Mesenchymal stem cell (in vitro differentiated cells and primary cell): Measurements from ENCODE around the gene GPC3.

Source experiments
- DNase-seq: peaks from one replicate; pipeline ENCODE4 v3.0.0-alpha.2; 2013
- H2AFZ ChIP-seq: one replicate; pipeline ENCODE4 v1.6.1; 2013; ENCODE audit warnings: low read depth, mild to moderate bottlenecking, control low read depth, inconsistent platforms, low read length, moderate library complexity
- H2AK5ac ChIP-seq: 2 replicates; pipeline ENCODE4 v1.6.1; 2013; ENCODE audit warnings: low read length, moderate library complexity, mild to moderate bottlenecking, inconsistent platforms; ENCODE audit not compliant: severe bottlenecking
- H2BK120ac ChIP-seq: one replicate; pipeline ENCODE4 v1.6.1; 2013; ENCODE audit warnings: low read depth, mild to moderate bottlenecking, inconsistent platforms, low read length, moderate library complexity
- H2BK12ac ChIP-seq, 2 experiments: one replicate each; pipeline ENCODE4 v1.6.1; 2013; ENCODE audit warnings: inconsistent platforms in 2 of 2, low read length in 2 of 2, mild to moderate bottlenecking in 2 of 2, moderate library complexity in 2 of 2, control low read depth in 1 of 2
- H2BK15ac ChIP-seq: one replicate; pipeline ENCODE4 v1.6.1; 2013; ENCODE audit warnings: mild to moderate bottlenecking, low read depth, inconsistent platforms; ENCODE audit not compliant: poor library complexity, severe bottlenecking
- H2BK5ac ChIP-seq: 2 replicates; pipeline ENCODE4 v1.6.1; 2013; ENCODE audit warnings: low read depth, mild to moderate bottlenecking, low read length, control low read depth, inconsistent platforms; ENCODE audit not compliant: poor library complexity, severe bottlenecking
- H3K14ac ChIP-seq, 2 experiments: one replicate each; pipeline ENCODE4 v1.6.1; 2013; ENCODE audit warnings: inconsistent platforms in 2 of 2, low read length in 2 of 2, control low read depth in 1 of 2, mild to moderate bottlenecking in 1 of 2, moderate library complexity in 1 of 2
- H3K18ac ChIP-seq, 2 experiments: one replicate each; pipeline ENCODE4 v1.6.1; 2013; ENCODE audit warnings: inconsistent platforms in 2 of 2, low read length in 2 of 2, control low read depth in 1 of 2, low read depth in 1 of 2, mild to moderate bottlenecking in 1 of 2
- H3K23ac ChIP-seq, 2 experiments: one replicate each; pipeline ENCODE4 v1.6.1; 2013; ENCODE audit warnings: inconsistent platforms in 2 of 2, low read length in 2 of 2, mild to moderate bottlenecking in 2 of 2, moderate library complexity in 2 of 2, control low read depth in 1 of 2
- H3K27ac ChIP-seq: 2 replicates; pipeline ENCODE4 v1.5.1; 2013; ENCODE audit warnings: mild to moderate bottlenecking, moderate library complexity, low read length, control low read depth, inconsistent platforms; ENCODE audit not compliant: poor library complexity, severe bottlenecking
- H3K27me3 ChIP-seq, 2 experiments: 2 replicates each; pipeline versions ENCODE4 v1.6.1 to v1.7.0; 2013; ENCODE audit warnings: low read length in 2 of 2, mild to moderate bottlenecking in 2 of 2, moderate library complexity in 2 of 2, control low read depth in 1 of 2, inconsistent platforms in 1 of 2; ENCODE audit not compliant: control insufficient read depth in 1 of 2, insufficient read depth in 1 of 2
- H3K36me3 ChIP-seq, 2 experiments: 2 replicates each; pipeline versions ENCODE4 v1.6.1 to v1.7.0; 2013; ENCODE audit warnings: low read length in 2 of 2, control low read depth in 1 of 2, inconsistent platforms in 1 of 2, low read depth in 1 of 2, mild to moderate bottlenecking in 1 of 2; ENCODE audit not compliant: insufficient read depth in 2 of 2, control insufficient read depth in 1 of 2
- H3K4ac ChIP-seq, 2 experiments: one replicate each; pipeline ENCODE4 v1.6.1; 2013; ENCODE audit warnings: inconsistent platforms in 2 of 2, low read length in 2 of 2, mild to moderate bottlenecking in 2 of 2, moderate library complexity in 2 of 2, control low read depth in 1 of 2, low read depth in 1 of 2
- H3K4me1 ChIP-seq: 2 replicates; pipeline ENCODE4 v1.6.1; 2013; ENCODE audit warnings: low read depth, low read length, control low read depth; ENCODE audit not compliant: control insufficient read depth, insufficient read depth
- H3K4me2 ChIP-seq: 2 replicates; pipeline ENCODE4 v1.6.1; 2013; ENCODE audit warnings: low read length, mild to moderate bottlenecking, inconsistent platforms; ENCODE audit not compliant: poor library complexity, severe bottlenecking
- H3K4me3 ChIP-seq, 2 experiments: 2 replicates each; pipeline versions ENCODE4 v1.5.1 to v1.7.0; 2013; ENCODE audit warnings: low read length in 2 of 2, mild to moderate bottlenecking in 2 of 2, control low read depth in 1 of 2, low read depth in 1 of 2; ENCODE audit not compliant: insufficient read depth in 1 of 2
- H3K79me1 ChIP-seq: replicated peaks from 2 replicates; pipeline ENCODE4 v1.6.1; 2013; ENCODE audit warnings: mild to moderate bottlenecking, control low read depth, low read length, inconsistent platforms; ENCODE audit not compliant: poor library complexity, severe bottlenecking
- H3K9ac ChIP-seq: 2 replicates; pipeline ENCODE4 v1.7.0; 2013; ENCODE audit warnings: mild to moderate bottlenecking, low read length, moderate library complexity
- H3K9me3 ChIP-seq: 2 replicates; pipeline ENCODE4 v1.7.0; 2013; ENCODE audit warnings: mild to moderate bottlenecking, low read length; ENCODE audit not compliant: control insufficient read depth
- H4K8ac ChIP-seq: one replicate; pipeline ENCODE4 v1.6.1; 2013; ENCODE audit warnings: inconsistent platforms, mild to moderate bottlenecking, low read length, moderate library complexity
- H4K91ac ChIP-seq: one replicate; pipeline ENCODE4 v1.6.1; 2013; ENCODE audit warnings: mild to moderate bottlenecking, low read length, inconsistent platforms
- WGBS: methylation state at CpG from one replicate; pipeline ENCODE4 v1.1.7; 2013; ENCODE audit warnings: mixed read lengths; 5-methylcytosine and 5-hydroxymethylcytosine counted together

Gene GPC3

GRCh38 chrX:133746593-133746992, 238.8 kb downstream of the GPC3 start:
- no peak overlapping the region for H2BK120ac ChIP-seq
- WGBS = no CpG with 5 or more reads among the region's 1 CpG

GRCh38 chrX:133745349-133745748, 240.0 kb downstream of the GPC3 start:
- Histone ChIP-seq H2AK5ac (no peak overlapping the region), H3K9me3 (no peaks in the 10 kb centered on the region), H3K18ac (no peak overlapping the region), H3K27ac (no peak overlapping the region), H3K4me2 (no peak overlapping the region), H2BK5ac (no peak overlapping the region), H3K4ac (no peak overlapping the region), H3K27me3 (peaks cover 0 to 21% of the 10 kb centered on the region in 2 experiments), H3K23ac (no peak overlapping the region), H2BK15ac (no peak overlapping the region), H3K4me1 (no peaks in the 10 kb centered on the region), H3K79me1 (no peaks in the 10 kb centered on the region), H2BK120ac (no peak overlapping the region), H4K91ac (no peak overlapping the region), H3K9ac (no peak overlapping the region), H3K36me3 (no peaks in the 10 kb centered on the region), H3K4me3 (no peak overlapping the region), H4K8ac (no peak overlapping the region), H3K14ac (no peak overlapping the region), H2AFZ (no peak overlapping the region), H2BK12ac (no peak overlapping the region)
- DNase-seq = no peak

More at GRCh38 chrX:133746593-133746992, 238.8 kb downstream of the GPC3 start:
- H2AFZ ChIP-seq = no peak overlapping the region
- H3K9me3 ChIP-seq = no peaks in the 10 kb centered on the region
- H3K36me3 ChIP-seq = no peaks in the 10 kb centered on the region
- H3K27me3 ChIP-seq = peaks cover 0 to 21% of the 10 kb centered on the region in 2 experiments
- no peak overlapping the region for H3K27ac ChIP-seq
- no peak overlapping the region for H3K4me2 ChIP-seq
- no peak overlapping the region for H3K9ac ChIP-seq
- H2BK12ac ChIP-seq = no peak overlapping the region
- no peak overlapping the region for H3K4ac ChIP-seq
- H4K8ac ChIP-seq = no peak overlapping the region
- H4K91ac ChIP-seq = no peak overlapping the region
- H2BK15ac ChIP-seq = no peak overlapping the region
- H3K79me1 ChIP-seq = no peaks in the 10 kb centered on the region
- no peak overlapping the region for H3K14ac ChIP-seq
- H2BK5ac ChIP-seq = no peak overlapping the region
- no peak overlapping the region for H2AK5ac ChIP-seq
- H3K18ac ChIP-seq = no peak overlapping the region
- H3K23ac ChIP-seq = no peak overlapping the region
- no peak overlapping the region for H3K4me3 ChIP-seq
- DNase-seq = no peak
- H3K4me1 ChIP-seq = no peaks in the 10 kb centered on the region

- no peak for DNase-seq
- Histone ChIP-seq H3K79me1 (no peaks in the 10 kb centered on the region), H4K91ac (no peak overlapping the region), H2BK5ac (no peak overlapping the region), H2AFZ (no peak overlapping the region), H3K18ac (no peak overlapping the region), H2BK15ac (no peak overlapping the region), H2AK5ac (no peak overlapping the region), H3K23ac (no peak overlapping the region), H4K8ac (no peak overlapping the region), H3K36me3 (no peaks in the 10 kb centered on the region), H2BK12ac (no peak overlapping the region), H3K4me1 (no peaks in the 10 kb centered on the region), H3K9me3 (no peaks in the 10 kb centered on the region), H3K27ac (no peak overlapping the region), H3K27me3 (peaks cover 0 to 17% of the 10 kb centered on the region in 2 experiments), H3K4me3 (no peak overlapping the region), H3K9ac (no peak overlapping the region), H3K4ac (no peak overlapping the region), H2BK120ac (no peak overlapping the region), H3K4me2 (no peak overlapping the region), H3K14ac (no peak overlapping the region)
- WGBS = no CpG with 5 or more reads among the region's 3 CpGs
These were observed 242.6 kb downstream of the GPC3 start for GRCh38 chrX:133742602-133743305.

- H3K36me3 ChIP-seq = no peaks in the 10 kb centered on the region
- H2BK12ac ChIP-seq = no peak overlapping the region
- no peak overlapping the region for H2BK15ac ChIP-seq
- no peak overlapping the region for H3K4me3 ChIP-seq
- no peak overlapping the region for H3K18ac ChIP-seq
- no peak for DNase-seq
- H3K9me3 ChIP-seq = no peaks in the 10 kb centered on the region
- no peak overlapping the region for H3K23ac ChIP-seq
- no peaks in the 10 kb centered on the region for H3K79me1 ChIP-seq
- H2AK5ac ChIP-seq = no peak overlapping the region
- no peak overlapping the region for H2BK5ac ChIP-seq
- H3K27ac ChIP-seq = no peak overlapping the region
- no peak overlapping the region for H4K91ac ChIP-seq
- H3K4ac ChIP-seq = no peak overlapping the region
- no peak overlapping the region for H3K14ac ChIP-seq
- no peak overlapping the region for H2BK120ac ChIP-seq
- no peak overlapping the region for H2AFZ ChIP-seq
- H3K4me2 ChIP-seq = no peak overlapping the region
- no peaks in the 10 kb centered on the region for H3K4me1 ChIP-seq
- no peak overlapping the region for H3K9ac ChIP-seq
- no peak overlapping the region for H4K8ac ChIP-seq
- WGBS = no CpG with 5 or more reads among the region's 2 CpGs
- peaks cover 0 to 12% of the 10 kb centered on the region in 2 experiments for H3K27me3 ChIP-seq
These were observed 244.1 kb downstream of the GPC3 start for GRCh38 chrX:133741303-133741702.
